Right lobe of liver (tissue), 4 donors: ENCODE data around the gene PSPH.

ENCODE experiments used
- POLR2A ChIP-seq: fragments of 450-650 bp; IDR thresholded peaks from one replicate; pipeline ENCODE4 v1.6.1; 2017; ENCODE audit warnings: antibody characterized with exemption, mild to moderate bottlenecking
- TF ChIP-seq, protein P1 (sequence below), 4 donors: fragments of 200-600 bp in 3 of 4; fragments of 450-650 bp in 1 of 4; IDR thresholded peaks; one replicate each; pipeline versions ENCODE4 v1.5.1 to v1.8.0; 2016 to 2022; ENCODE audit warnings: antibody characterized with exemption in 4 of 4, mild to moderate bottlenecking in 2 of 4
- donor health status: DM: no; HTN: no; CAD: no.
- donor health status: DM: no; HTN: no; CAD: no.
- donor health status: DM: no; HTN: yes; CAD: no.

DNA sequence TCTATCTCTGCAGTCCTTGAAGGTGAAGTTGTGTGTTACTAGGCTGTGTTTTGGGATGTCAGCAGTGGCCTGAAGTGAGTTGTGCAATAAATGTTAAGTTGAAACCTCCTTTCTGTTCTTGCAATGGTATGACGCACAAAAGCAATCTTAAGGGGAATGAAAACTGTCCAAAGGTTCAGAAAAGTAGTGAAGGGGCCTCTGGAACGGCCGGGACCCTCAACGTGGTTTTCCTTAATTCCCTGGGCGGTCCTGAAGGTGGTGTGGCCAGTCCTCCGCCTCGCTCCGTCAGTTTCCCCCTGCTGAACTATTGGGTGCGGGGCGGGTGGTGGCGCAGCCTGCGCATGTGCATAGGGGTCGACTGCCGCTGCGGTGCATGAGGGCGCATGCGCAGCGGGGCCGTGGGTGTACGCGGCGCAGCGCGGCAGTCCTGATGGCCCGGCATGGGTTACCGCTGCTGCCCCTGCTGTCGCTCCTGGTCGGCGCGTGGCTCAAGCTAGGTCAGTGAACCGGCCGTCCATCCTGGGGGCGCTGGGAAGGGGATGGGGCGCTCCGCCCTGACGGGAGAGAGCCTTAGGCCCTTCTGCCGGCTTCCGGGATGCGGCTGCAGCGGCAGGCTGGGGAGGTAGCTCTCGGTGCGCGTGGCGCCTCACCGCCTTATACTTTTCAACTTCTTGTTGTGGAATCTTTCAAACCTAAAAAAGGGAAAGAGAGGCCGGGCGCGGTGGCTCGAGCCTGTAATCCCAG lies 12.8 kb upstream of the PSPH start, which contains the start of gene SUMF2:
- TF ChIP-seq, protein P1, sequence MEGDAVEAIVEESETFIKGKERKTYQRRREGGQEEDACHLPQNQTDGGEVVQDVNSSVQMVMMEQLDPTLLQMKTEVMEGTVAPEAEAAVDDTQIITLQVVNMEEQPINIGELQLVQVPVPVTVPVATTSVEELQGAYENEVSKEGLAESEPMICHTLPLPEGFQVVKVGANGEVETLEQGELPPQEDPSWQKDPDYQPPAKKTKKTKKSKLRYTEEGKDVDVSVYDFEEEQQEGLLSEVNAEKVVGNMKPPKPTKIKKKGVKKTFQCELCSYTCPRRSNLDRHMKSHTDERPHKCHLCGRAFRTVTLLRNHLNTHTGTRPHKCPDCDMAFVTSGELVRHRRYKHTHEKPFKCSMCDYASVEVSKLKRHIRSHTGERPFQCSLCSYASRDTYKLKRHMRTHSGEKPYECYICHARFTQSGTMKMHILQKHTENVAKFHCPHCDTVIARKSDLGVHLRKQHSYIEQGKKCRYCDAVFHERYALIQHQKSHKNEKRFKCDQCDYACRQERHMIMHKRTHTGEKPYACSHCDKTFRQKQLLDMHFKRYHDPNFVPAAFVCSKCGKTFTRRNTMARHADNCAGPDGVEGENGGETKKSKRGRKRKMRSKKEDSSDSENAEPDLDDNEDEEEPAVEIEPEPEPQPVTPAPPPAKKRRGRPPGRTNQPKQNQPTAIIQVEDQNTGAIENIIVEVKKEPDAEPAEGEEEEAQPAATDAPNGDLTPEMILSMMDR (IDR thresholded peaks at IDR 0.05), result peak in 2 of 4 donors; percentile 16 to 22
- TF ChIP-seq POLR2A, result peak; percentile 87
